Endothelial cell of umbilical vein (primary cell): ENCODE data around the gene DHX35. TPM values are rescaled to one million over a fixed set of nuclear protein-coding genes. Genes with fewer than 3 reads are reported as not detected.
"Not testable (repeated sequence)": the region's sequence is repeated elsewhere in the genome, so short reads cannot be mapped to it uniquely, and the experiment has no call there.

Experiments
- BruUV-seq: library from RNA; stranded (reverse); fragments of 400-500 nt; replicated peaks from 2 replicates; lab custom pipeline; 2021; lab: Mats Ljungman, UMichigan
- CTCF ChIA-PET: fragments of 300-600, 350-600 bp; sonication (Branson Sonifier 250); formaldehyde crosslinking; loops from one replicate; lab custom pipeline; 2021; ENCODE audit warnings: antibody characterized with exemption, inconsistent platforms; lab: Charles Lee
- POLR2A ChIA-PET: fragments of 300-600, 350-600 bp; sonication (Branson Sonifier 250); formaldehyde crosslinking; loops from one replicate; lab custom pipeline; 2021; ENCODE audit warnings: antibody characterized with exemption, inconsistent platforms; lab: Charles Lee
- DNase-seq: peaks from one replicate; pipeline ENCODE4 v3.0.0-alpha.2; 2011; ENCODE audit warnings: low read depth, low spot score
- FAIRE-seq: peaks from 2 replicates; lab custom pipeline; 2011; peaks lifted over from hg19 to GRCh38; lab: Jason Lieb, UNC
- H2AFZ ChIP-seq: 2 replicates; pipeline ENCODE4 v1.6.0; 2012; ENCODE audit warnings: low read depth, low read length, control low read depth, inconsistent platforms
- H3K27ac ChIP-seq: 2 replicates; pipeline ENCODE4 v1.5.1; 2011; ENCODE audit warnings: low read depth, mild to moderate bottlenecking, control low read depth, low read length, moderate library complexity; ENCODE audit not compliant: insufficient read depth
- H3K27me3 ChIP-seq, 2 experiments: 2 replicates each; pipeline versions ENCODE4 v1.6.0 to v1.6.1; 2011; ENCODE audit warnings: low read length in 2 of 2, mixed read lengths in 1 of 2; ENCODE audit not compliant: control insufficient read depth in 2 of 2, insufficient read depth in 2 of 2
- H3K36me3 ChIP-seq, 2 experiments: 2 replicates in 1 of 2; 3 replicates in 1 of 2; pipeline ENCODE4 v1.5.1; 2011; ENCODE audit warnings: low read length in 2 of 2, mild to moderate bottlenecking in 1 of 2, moderate library complexity in 1 of 2; ENCODE audit not compliant: control insufficient read depth in 2 of 2, insufficient read depth in 2 of 2; ENCODE audit errors: extremely low read depth in 1 of 2
- H3K4me1 ChIP-seq: 3 replicates; pipeline ENCODE4 v1.5.1; 2011; ENCODE audit warnings: mild to moderate bottlenecking, low read length; ENCODE audit not compliant: control insufficient read depth, insufficient read depth; ENCODE audit errors: extremely low read depth
- H3K4me2 ChIP-seq: 2 replicates; pipeline ENCODE4 v1.6.1; 2011; ENCODE audit warnings: low read length, control low read depth, mixed read lengths; ENCODE audit not compliant: insufficient read depth
- H3K4me3 ChIP-seq, 3 experiments: fragments of 200-600 bp in 1 of 3; sonication (generic), shearing (Covaris generic) in 1 of 3; replicated peaks in 1 of 3; 2 replicates each; pipeline ENCODE4 v1.5.1; 2011 to 2016; ENCODE audit warnings: control low read depth in 3 of 3, low read length in 3 of 3, mild to moderate bottlenecking in 2 of 3, inconsistent platforms in 1 of 3, low read depth in 1 of 3, moderate library complexity in 1 of 3; ENCODE audit not compliant: insufficient read depth in 1 of 3
- H3K79me2 ChIP-seq: 2 replicates; pipeline ENCODE4 v1.6.0; 2012; ENCODE audit warnings: low read length, inconsistent platforms; ENCODE audit not compliant: control insufficient read depth, insufficient read depth
- H3K9ac ChIP-seq: replicated peaks from 2 replicates; pipeline ENCODE3; 2011; ENCODE audit warnings: low read length, control low read depth; ENCODE audit not compliant: insufficient read depth; ENCODE audit errors: extremely low read depth
- H3K9me1 ChIP-seq: replicated peaks from 3 replicates; pipeline ENCODE4 v1.6.0; 2011; ENCODE audit warnings: mild to moderate bottlenecking, low read length; ENCODE audit not compliant: control insufficient read depth, insufficient read depth; ENCODE audit errors: extremely low read depth
- H3K9me3 ChIP-seq: replicated peaks from 2 replicates; pipeline ENCODE4 v1.5.1; 2012; ENCODE audit warnings: low read length, inconsistent platforms; ENCODE audit not compliant: control insufficient read depth, insufficient read depth
- H4K20me1 ChIP-seq: replicated peaks from 2 replicates; pipeline ENCODE3; 2011; ENCODE audit warnings: mild to moderate bottlenecking, low read length; ENCODE audit not compliant: control insufficient read depth, insufficient read depth; ENCODE audit errors: extremely low read depth
- EZH2 ChIP-seq: IDR thresholded peaks from 2 replicates; pipeline ENCODE4 v1.6.1; 2012; ENCODE audit warnings: borderline replicate concordance, low read depth, mild to moderate bottlenecking, moderate library complexity, low read length, inconsistent platforms; ENCODE audit not compliant: severe bottlenecking
- FOS ChIP-seq: IDR thresholded peaks from 2 replicates; pipeline ENCODE4 v1.6.1; 2011; ENCODE audit warnings: mild to moderate bottlenecking, low read length, moderate library complexity, borderline replicate concordance; ENCODE audit not compliant: insufficient read depth
- GATA2 ChIP-seq: IDR thresholded peaks from 2 replicates; pipeline ENCODE4 v1.7.0; 2011; ENCODE audit warnings: low read depth, mild to moderate bottlenecking, moderate library complexity, mixed read lengths, low read length; ENCODE audit not compliant: insufficient read length, insufficient read depth
- JUN ChIP-seq: IDR thresholded peaks from 2 replicates; pipeline ENCODE4 v1.6.1; 2011; ENCODE audit warnings: borderline replicate concordance, low read depth; ENCODE audit not compliant: insufficient read length, insufficient read depth
- MYC ChIP-seq: IDR thresholded peaks from one replicate; pipeline ENCODE4 v1.6.1; 2011; ENCODE audit warnings: mild to moderate bottlenecking, low read depth, low read length
- POLR2A ChIP-seq: IDR thresholded peaks from 2 replicates; pipeline ENCODE4 v1.6.1; 2012; ENCODE audit warnings: low read depth, mild to moderate bottlenecking, control low read depth, low read length
- POLR2AphosphoS5 ChIP-seq: IDR thresholded peaks from 2 replicates; pipeline ENCODE4 v1.6.1; 2012; ENCODE audit warnings: low read depth, mild to moderate bottlenecking, control low read depth, low read length, moderate library complexity; ENCODE audit not compliant: insufficient read depth
- dilution Hi-C: fragments of 300-500 bp; cut with MboI; formaldehyde crosslinking; loops from one replicate; pipeline ENCODE4 v1.15.0; 2019; ENCODE audit warnings: low sequenced_read_pairs; ENCODE audit not compliant: extremely low pct_ligation_motif_present
- intact Hi-C: fragments of 100-400 bp; cut with micrococcal nuclease; formaldehyde crosslinking; loops from one replicate; pipeline ENCODE4 v1.10.0; 2022
- polyA plus RNA-seq, 4 experiments: library from polyadenylated mRNA; depleted of rRNA in 3 of 4; stranded (reverse) in 3 of 4; unstranded in 1 of 4; fragments of >200 nt; gene quantifications; 2 replicates each; pipeline versions ENCODE4 v1.2.1 to v1.2.3, GENCODE V29; 2011 to 2012; ENCODE audit warnings: missing spikeins in 1 of 4
- total RNA-seq: library from RNA; stranded (reverse); gene quantifications from 2 replicates; pipeline ENCODE4 v1.2.3, GENCODE V29; 2021
- TF ChIP-seq, protein P1 (sequence below), 2 donors: IDR thresholded peaks; 1 replicate in 1 of 2; 2 replicates in 1 of 2; pipeline ENCODE4 v1.5.1; 2011; ENCODE audit warnings: low read length in 2 of 2, mild to moderate bottlenecking in 2 of 2, moderate library complexity in 2 of 2, control low read depth in 1 of 2, inconsistent platforms in 1 of 2, low read depth in 1 of 2; ENCODE audit not compliant: insufficient read depth in 1 of 2; ENCODE audit errors: extremely low read depth in 1 of 2
- TF ChIP-seq, protein P2 (sequence below): IDR thresholded peaks from 2 replicates; pipeline ENCODE4 v1.6.1; 2011; ENCODE audit not compliant: insufficient read depth, insufficient read length

Gene DHX35
- total and polyA plus RNA-seq, 2 donors (not counting 3 experiments of a cell fraction or from before 2014, with no cell fraction given), result 10.0 to 13.0 TPM

DNA sequence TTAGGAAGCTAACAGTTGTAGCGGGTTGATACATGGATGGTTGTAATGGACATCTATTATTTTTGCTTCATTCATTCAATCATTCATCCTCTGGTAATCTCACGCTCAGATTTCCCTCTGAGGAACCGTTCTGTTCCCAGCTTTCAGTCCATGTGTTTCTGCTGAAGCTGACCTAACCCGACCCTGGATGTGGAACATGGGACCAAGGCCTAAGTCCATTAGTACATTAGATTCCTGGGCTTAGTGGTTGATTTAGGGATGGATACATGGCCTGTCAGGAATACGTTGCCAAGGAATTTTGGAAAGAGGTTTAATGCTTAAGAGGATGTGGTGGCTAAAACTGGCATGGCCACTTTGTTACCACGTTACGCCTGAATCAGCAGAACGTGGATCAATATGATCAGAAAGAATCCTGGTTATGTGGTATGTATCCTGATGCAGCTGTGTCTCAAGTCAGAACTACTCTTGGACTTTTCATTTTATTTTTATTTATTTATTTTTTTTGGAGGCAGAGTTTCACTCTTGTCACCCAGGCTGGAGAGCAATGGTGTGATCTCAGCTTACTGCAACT lies 4.1 kb upstream of the DHX35 start:
- Histone ChIP-seq H3K4me2 (no peak overlapping the region), H4K20me1 (no peaks in the 10 kb centered on the region), H3K36me3 (peaks cover 0 to 6% of the 10 kb centered on the region in 2 experiments), H3K79me2 (peaks cover 6% of the 10 kb centered on the region), H3K9me1 (no peaks in the 10 kb centered on the region), H3K27ac (no peak overlapping the region), H3K27me3 (no peaks in the 10 kb centered on the region), H3K4me1 (peaks cover 15% of the 10 kb centered on the region), H3K9ac (no peak overlapping the region), H2AFZ (no peak overlapping the region), H3K9me3 (no peaks in the 10 kb centered on the region), H3K4me3 (no peak overlapping the region)
- FAIRE-seq (no peak), DNase-seq (no peak)
- BruUV-seq, result no TSS peak
- ChIA-PET CTCF (no interaction called here), POLR2A (no interaction called here)
- intact Hi-C loops, result no loop called here
- dilution Hi-C loops, result no loop called here
- TF ChIP-seq EZH2, result no peak
- no peak for TF ChIP-seq POLR2AphosphoS5
- TF ChIP-seq GATA2, result no peak
- no peak for TF ChIP-seq JUN
- TF ChIP-seq, protein P1, sequence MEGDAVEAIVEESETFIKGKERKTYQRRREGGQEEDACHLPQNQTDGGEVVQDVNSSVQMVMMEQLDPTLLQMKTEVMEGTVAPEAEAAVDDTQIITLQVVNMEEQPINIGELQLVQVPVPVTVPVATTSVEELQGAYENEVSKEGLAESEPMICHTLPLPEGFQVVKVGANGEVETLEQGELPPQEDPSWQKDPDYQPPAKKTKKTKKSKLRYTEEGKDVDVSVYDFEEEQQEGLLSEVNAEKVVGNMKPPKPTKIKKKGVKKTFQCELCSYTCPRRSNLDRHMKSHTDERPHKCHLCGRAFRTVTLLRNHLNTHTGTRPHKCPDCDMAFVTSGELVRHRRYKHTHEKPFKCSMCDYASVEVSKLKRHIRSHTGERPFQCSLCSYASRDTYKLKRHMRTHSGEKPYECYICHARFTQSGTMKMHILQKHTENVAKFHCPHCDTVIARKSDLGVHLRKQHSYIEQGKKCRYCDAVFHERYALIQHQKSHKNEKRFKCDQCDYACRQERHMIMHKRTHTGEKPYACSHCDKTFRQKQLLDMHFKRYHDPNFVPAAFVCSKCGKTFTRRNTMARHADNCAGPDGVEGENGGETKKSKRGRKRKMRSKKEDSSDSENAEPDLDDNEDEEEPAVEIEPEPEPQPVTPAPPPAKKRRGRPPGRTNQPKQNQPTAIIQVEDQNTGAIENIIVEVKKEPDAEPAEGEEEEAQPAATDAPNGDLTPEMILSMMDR (IDR thresholded peaks at IDR 0.05; ENCODE audit: extremely low read depth in 1 of 2, insufficient read depth in 1 of 2, low read depth in 1 of 2, low read length in 2 of 2), result no peak
- TF ChIP-seq FOS, result no peak
- TF ChIP-seq, protein P2, sequence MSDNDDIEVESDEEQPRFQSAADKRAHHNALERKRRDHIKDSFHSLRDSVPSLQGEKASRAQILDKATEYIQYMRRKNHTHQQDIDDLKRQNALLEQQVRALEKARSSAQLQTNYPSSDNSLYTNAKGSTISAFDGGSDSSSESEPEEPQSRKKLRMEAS, result no peak
- no peak for TF ChIP-seq MYC
- TF ChIP-seq POLR2A, result no peak

DNA sequence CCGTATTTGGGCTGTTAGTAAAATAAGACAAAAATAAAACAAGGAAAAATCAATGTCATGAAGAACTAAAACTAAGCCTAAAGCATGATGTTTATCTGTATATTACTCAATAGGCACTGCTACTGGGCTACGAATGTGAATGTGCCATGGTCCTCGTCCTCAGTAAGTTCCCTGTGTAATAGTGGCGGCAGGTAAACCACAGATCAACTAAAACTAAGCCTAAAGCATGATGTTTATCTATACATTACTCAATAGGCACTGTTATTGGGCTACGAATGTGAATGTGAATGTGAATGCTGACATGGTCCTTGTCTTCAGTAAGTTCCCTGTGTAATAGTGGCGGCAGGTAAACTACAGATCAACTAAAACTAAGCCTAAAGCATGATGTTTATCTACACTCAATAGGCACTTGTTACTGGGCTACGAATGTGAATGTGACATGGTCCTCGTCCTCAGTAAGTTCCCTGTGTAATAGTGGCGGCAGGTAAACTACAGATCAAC lies 1.9 kb upstream of the DHX35 start:
- H2AFZ ChIP-seq, DNase-seq, intact Hi-C loops, POLR2A ChIA-PET, H3K27ac ChIP-seq, H3K36me3 ChIP-seq, H3K9ac ChIP-seq, dilution Hi-C loops, H3K9me3 ChIP-seq, CTCF ChIA-PET, H3K27me3 ChIP-seq, BruUV-seq, H3K9me1 ChIP-seq, H4K20me1 ChIP-seq, FAIRE-seq, H3K4me2 ChIP-seq, H3K4me3 ChIP-seq: not testable (repeated sequence)
- Histone ChIP-seq H3K79me2 (peaks cover 22% of the 10 kb centered on the region), H3K4me1 (peaks cover 19% of the 10 kb centered on the region)
